Breast epithelium (tissue), 3 donors: ENCODE measurements around the gene MAJIN.

Source experiments
- POLR2A ChIP-seq: fragments of 450-650 bp; IDR thresholded peaks from one replicate; pipeline ENCODE4 v1.6.1; 2016; ENCODE audit warnings: antibody characterized with exemption, mild to moderate bottlenecking, moderate library complexity
- POLR2AphosphoS5 ChIP-seq, 3 donors: sonication (generic); formaldehyde crosslinking; IDR thresholded peaks; one replicate each; pipeline ENCODE4 v1.6.1; 2017; ENCODE audit warnings: antibody characterized with exemption in 3 of 3
- TF ChIP-seq, protein P1 (sequence below), 3 donors: fragments of 450-650 bp; IDR thresholded peaks; one replicate each; pipeline ENCODE4 v1.5.1; 2016 to 2017; ENCODE audit warnings: antibody characterized with exemption in 3 of 3, mild to moderate bottlenecking in 3 of 3, moderate library complexity in 3 of 3

DNA sequence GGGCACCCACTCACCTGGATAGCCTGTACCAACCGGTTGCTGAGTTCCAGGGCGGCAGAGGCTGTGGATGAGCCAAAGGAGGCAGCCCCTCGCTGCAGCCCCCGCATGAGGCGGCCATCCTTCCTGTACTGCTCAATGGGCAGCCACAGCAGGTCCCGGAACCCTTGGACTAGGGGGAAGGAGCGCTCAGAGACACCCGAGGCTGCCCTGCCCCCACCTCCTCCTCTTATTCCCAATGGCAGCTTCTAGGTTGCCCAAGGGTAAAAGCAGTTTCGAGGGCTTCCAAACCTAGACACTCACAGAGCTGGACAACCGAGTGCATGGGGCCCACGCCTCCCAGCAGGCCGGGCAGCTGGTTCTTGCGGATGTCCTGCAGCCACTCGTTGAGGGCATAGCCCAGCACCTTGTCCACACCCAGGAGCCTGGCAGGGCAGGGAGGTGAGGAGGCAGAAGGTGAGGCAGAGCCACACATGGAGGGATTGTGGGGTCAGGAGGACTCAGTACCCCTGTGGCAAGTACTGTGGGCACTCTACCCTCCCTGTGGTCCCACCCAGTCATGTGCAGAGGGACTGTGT lies 75.4 kb downstream of the MAJIN start:
- TF ChIP-seq, protein P1, sequence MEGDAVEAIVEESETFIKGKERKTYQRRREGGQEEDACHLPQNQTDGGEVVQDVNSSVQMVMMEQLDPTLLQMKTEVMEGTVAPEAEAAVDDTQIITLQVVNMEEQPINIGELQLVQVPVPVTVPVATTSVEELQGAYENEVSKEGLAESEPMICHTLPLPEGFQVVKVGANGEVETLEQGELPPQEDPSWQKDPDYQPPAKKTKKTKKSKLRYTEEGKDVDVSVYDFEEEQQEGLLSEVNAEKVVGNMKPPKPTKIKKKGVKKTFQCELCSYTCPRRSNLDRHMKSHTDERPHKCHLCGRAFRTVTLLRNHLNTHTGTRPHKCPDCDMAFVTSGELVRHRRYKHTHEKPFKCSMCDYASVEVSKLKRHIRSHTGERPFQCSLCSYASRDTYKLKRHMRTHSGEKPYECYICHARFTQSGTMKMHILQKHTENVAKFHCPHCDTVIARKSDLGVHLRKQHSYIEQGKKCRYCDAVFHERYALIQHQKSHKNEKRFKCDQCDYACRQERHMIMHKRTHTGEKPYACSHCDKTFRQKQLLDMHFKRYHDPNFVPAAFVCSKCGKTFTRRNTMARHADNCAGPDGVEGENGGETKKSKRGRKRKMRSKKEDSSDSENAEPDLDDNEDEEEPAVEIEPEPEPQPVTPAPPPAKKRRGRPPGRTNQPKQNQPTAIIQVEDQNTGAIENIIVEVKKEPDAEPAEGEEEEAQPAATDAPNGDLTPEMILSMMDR (IDR thresholded peaks at IDR 0.05): no peak
- no peak for TF ChIP-seq POLR2A
- TF ChIP-seq POLR2AphosphoS5 (IDR thresholded peaks at IDR 0.05): no peak
